Measurements from ENCODE around the gene MAPK12. TPM values are rescaled to one million over a fixed set of nuclear protein-coding genes. Genes with fewer than 3 reads are reported as not detected.
A peak's percentile ranks its signal among the peaks of the same experiment; 100 is the strongest.

MAPK12 gene
- total RNA-seq, 1 donor from 2014 or later = 46.6 TPM

GRCh38 chr22:50243685-50244419 is 17.6 kb downstream of the MAPK12 start:
- no peak for DNase-seq (ENCODE audit: low spot score)
- peaks cover 43% of the 10 kb centered on the region for H3K4me1 Mint-ChIP-seq (ENCODE audit: low read depth)
- H3K27me3 Mint-ChIP-seq (ENCODE audit: low read depth) = no peaks in the 10 kb centered on the region
- no peak for TF ChIP-seq CTCF (IDR thresholded peaks at IDR 0.05)
- H3K9me3 Mint-ChIP-seq (ENCODE audit: low read depth) = no peaks in the 10 kb centered on the region
- peak overlapping the region; percentile 100 for H3K27ac Mint-ChIP-seq (ENCODE audit: unreplicated experiment)
- peak overlapping the region; percentile 96 for H3K4me3 Mint-ChIP-seq (ENCODE audit: unreplicated experiment)
- peaks cover 7% of the 10 kb centered on the region for H3K36me3 Mint-ChIP-seq (ENCODE audit: low read depth)

GRCh38 chr22:50242406-50242949 is 19.0 kb downstream of the MAPK12 start:
- H3K36me3 Mint-ChIP-seq (ENCODE audit: low read depth) = peaks cover 7% of the 10 kb centered on the region
- no peak for DNase-seq (ENCODE audit: low spot score)
- H3K27me3 Mint-ChIP-seq (ENCODE audit: low read depth) = no peaks in the 10 kb centered on the region
- peak overlapping the region; percentile 41 for H3K27ac Mint-ChIP-seq (ENCODE audit: unreplicated experiment)
- no peaks in the 10 kb centered on the region for H3K9me3 Mint-ChIP-seq (ENCODE audit: low read depth)
- peak overlapping the region; percentile 96 for H3K4me3 Mint-ChIP-seq (ENCODE audit: unreplicated experiment)
- no peak for TF ChIP-seq CTCF (IDR thresholded peaks at IDR 0.05)
- H3K4me1 Mint-ChIP-seq (ENCODE audit: low read depth) = peaks cover 43% of the 10 kb centered on the region

- no peak for DNase-seq (ENCODE audit: low spot score)
- Mint-ChIP-seq H3K27me3 (ENCODE audit: low read depth) (no peaks in the 10 kb centered on the region), H3K27ac (ENCODE audit: unreplicated experiment) (no peak overlapping the region), H3K4me1 (ENCODE audit: low read depth) (peaks cover 29% of the 10 kb centered on the region), H3K4me3 (ENCODE audit: unreplicated experiment) (no peak overlapping the region), H3K36me3 (ENCODE audit: low read depth) (peaks cover 2% of the 10 kb centered on the region), H3K9me3 (ENCODE audit: low read depth) (no peaks in the 10 kb centered on the region)
- no peak for TF ChIP-seq CTCF (IDR thresholded peaks at IDR 0.05)
Measured at GRCh38 chr22:50238755-50239154, 22.7 kb downstream of the MAPK12 start.

- H3K4me1 Mint-ChIP-seq (ENCODE audit: low read depth) = peaks cover 10% of the 10 kb centered on the region
- H3K4me3 Mint-ChIP-seq (ENCODE audit: unreplicated experiment) = no peak overlapping the region
- H3K36me3 Mint-ChIP-seq (ENCODE audit: low read depth) = peaks cover 2% of the 10 kb centered on the region
- no peaks in the 10 kb centered on the region for H3K9me3 Mint-ChIP-seq (ENCODE audit: low read depth)
- H3K27ac Mint-ChIP-seq (ENCODE audit: unreplicated experiment) = no peak overlapping the region
- H3K27me3 Mint-ChIP-seq (ENCODE audit: low read depth) = no peaks in the 10 kb centered on the region
- no peak for DNase-seq (ENCODE audit: low spot score)
- peak; percentile 71 for TF ChIP-seq CTCF (IDR thresholded peaks at IDR 0.05)
Measured at GRCh38 chr22:50236731-50237409, 24.6 kb downstream of the MAPK12 start.

- H3K27ac Mint-ChIP-seq (ENCODE audit: unreplicated experiment) = no peak overlapping the region
- H3K4me3 Mint-ChIP-seq (ENCODE audit: unreplicated experiment) = no peak overlapping the region
- H3K9me3 Mint-ChIP-seq (ENCODE audit: low read depth) = no peaks in the 10 kb centered on the region
- no peak for DNase-seq (ENCODE audit: low spot score)
- H3K4me1 Mint-ChIP-seq (ENCODE audit: low read depth) = no peaks in the 10 kb centered on the region
- TF ChIP-seq CTCF (IDR thresholded peaks at IDR 0.05) = no peak
- H3K36me3 Mint-ChIP-seq (ENCODE audit: low read depth) = peaks cover 7% of the 10 kb centered on the region
- H3K27me3 Mint-ChIP-seq (ENCODE audit: low read depth) = no peaks in the 10 kb centered on the region
Measured at GRCh38 chr22:50233223-50233622, 28.3 kb downstream of the MAPK12 start.

Measured in chondrocyte (in vitro differentiated cells).